Adipocyte (in vitro differentiated cells): ENCODE data around the gene SHOX.

Experiments
- DNase-seq: peaks from one replicate; pipeline ENCODE4 v3.0.0-alpha.2; 2015; ENCODE audit warnings: low read depth
- H3K27me3 ChIP-seq: replicated peaks from 2 replicates; pipeline ENCODE4 v1.7.0; 2013; ENCODE audit warnings: mild to moderate bottlenecking, low read length, moderate library complexity; ENCODE audit not compliant: control insufficient read depth, insufficient read depth
- H3K36me3 ChIP-seq: 2 replicates; pipeline ENCODE4 v1.7.0; 2013; ENCODE audit warnings: low read length, mild to moderate bottlenecking, moderate library complexity; ENCODE audit not compliant: control insufficient read depth, insufficient read depth, severe bottlenecking
- H3K4me1 ChIP-seq: 2 replicates; pipeline ENCODE4 v1.7.0; 2013; ENCODE audit warnings: mild to moderate bottlenecking, low read length, moderate library complexity; ENCODE audit not compliant: control insufficient read depth, insufficient read depth
- H3K4me3 ChIP-seq: 2 replicates; pipeline ENCODE4 v1.7.0; 2013; ENCODE audit warnings: mild to moderate bottlenecking, low read length, moderate library complexity
- H3K9ac ChIP-seq: 2 replicates; pipeline ENCODE4 v1.7.0; 2013; ENCODE audit warnings: mild to moderate bottlenecking, low read length, moderate library complexity
- H3K9me3 ChIP-seq: 2 replicates; pipeline ENCODE4 v1.7.0; 2013; ENCODE audit warnings: mild to moderate bottlenecking, low read length, moderate library complexity; ENCODE audit not compliant: control insufficient read depth

Gene SHOX

DNA sequence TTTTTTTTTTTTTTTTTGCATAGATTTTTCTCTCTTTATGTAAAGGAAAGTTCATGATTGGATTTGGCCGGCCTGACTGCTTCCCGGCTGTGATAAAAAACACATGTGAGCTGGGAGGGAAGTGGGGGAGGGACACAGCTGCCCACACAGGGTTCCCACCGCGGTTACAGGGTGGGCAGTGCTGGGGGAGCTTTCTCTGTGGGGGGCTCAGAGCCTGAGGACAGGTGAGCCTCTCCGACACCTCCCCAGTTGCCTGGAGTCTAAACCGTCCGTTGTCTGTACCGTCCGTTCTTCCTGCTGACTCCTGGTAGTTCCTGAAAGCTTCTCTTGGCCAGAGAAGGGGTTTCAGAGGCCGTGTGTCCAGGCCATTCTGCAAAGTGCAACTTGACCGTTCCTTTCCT lies 21.8 kb downstream of the SHOX start:
- no peak for DNase-seq
- Histone ChIP-seq H3K4me3 (no peak overlapping the region), H3K36me3 (no peaks in the 10 kb centered on the region), H3K27me3 (no peaks in the 10 kb centered on the region), H3K9ac (no peak overlapping the region), H3K9me3 (no peaks in the 10 kb centered on the region), H3K4me1 (no peaks in the 10 kb centered on the region)

DNA sequence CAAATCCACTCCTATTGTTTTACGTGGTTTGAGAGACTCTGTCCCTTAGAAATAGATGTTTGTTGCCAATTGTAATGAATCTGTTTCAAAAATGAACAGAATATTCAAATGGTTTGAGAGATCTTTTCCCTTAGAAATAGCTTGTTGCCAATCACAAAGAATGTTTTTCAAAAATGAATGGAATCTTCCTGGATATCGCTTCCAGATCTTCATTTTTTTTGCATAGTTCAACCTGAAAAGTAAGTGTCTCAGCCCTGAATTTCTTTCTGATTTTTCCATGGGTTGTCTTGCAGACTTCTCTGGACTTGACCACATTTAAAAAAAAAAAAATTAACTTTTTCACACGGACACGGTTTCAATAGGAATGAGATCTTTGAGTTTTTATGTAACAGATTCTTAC lies 22.7 kb downstream of the SHOX start:
- DNase-seq, result no peak
- H3K27me3 ChIP-seq, result no peaks in the 10 kb centered on the region
- H3K4me3 ChIP-seq, result no peak overlapping the region
- H3K9me3 ChIP-seq, result no peaks in the 10 kb centered on the region
- H3K4me1 ChIP-seq, result no peaks in the 10 kb centered on the region
- H3K9ac ChIP-seq, result no peak overlapping the region
- no peaks in the 10 kb centered on the region for H3K36me3 ChIP-seq

DNA sequence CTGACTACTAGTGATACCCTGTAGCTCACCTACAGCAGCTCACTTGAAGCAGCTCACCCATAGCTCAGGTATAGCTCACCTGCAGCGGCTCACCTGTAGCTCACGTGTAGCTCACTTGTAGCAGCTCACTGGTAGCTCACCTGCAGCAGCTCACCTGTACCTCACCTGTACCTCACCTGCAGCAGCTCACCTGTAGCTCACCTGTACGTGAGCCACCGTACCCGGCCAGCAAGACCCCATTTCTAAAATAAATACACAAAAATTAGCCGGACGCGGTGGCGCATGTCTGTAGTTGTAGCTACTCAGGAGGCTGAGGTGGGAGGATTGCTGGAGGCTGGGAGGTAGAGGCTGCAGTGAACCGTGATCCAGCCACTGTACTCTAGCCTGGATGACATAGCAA lies 30.6 kb downstream of the SHOX start:
- Histone ChIP-seq H3K27me3 (no peaks in the 10 kb centered on the region), H3K9me3 (no peaks in the 10 kb centered on the region), H3K4me3 (no peak overlapping the region), H3K36me3 (no peaks in the 10 kb centered on the region), H3K9ac (no peak overlapping the region), H3K4me1 (no peaks in the 10 kb centered on the region)
- no peak for DNase-seq

DNA sequence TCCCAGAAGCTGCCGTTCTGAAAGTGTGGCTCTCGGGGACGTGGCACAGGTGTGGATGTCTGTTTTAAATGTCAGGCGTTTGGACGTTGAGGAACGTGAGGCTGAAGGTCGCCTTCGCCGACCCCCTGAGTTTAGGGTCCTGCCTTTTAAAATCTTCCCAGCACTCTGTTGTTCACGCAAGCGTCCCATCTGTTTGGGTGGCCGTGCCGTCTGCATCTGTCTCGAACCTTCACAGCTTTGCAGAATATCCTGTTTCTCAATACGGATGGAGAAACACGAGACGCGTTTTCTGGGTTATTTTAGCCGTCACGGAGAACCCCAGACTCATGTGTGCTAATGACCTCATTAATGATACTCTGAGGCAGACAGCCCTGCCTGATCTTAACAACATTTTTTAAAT lies 31.5 kb downstream of the SHOX start:
- Histone ChIP-seq H3K9me3 (no peaks in the 10 kb centered on the region), H3K4me3 (no peak overlapping the region), H3K36me3 (no peaks in the 10 kb centered on the region), H3K4me1 (no peaks in the 10 kb centered on the region), H3K9ac (no peak overlapping the region), H3K27me3 (no peaks in the 10 kb centered on the region)
- DNase-seq, result no peak

DNA sequence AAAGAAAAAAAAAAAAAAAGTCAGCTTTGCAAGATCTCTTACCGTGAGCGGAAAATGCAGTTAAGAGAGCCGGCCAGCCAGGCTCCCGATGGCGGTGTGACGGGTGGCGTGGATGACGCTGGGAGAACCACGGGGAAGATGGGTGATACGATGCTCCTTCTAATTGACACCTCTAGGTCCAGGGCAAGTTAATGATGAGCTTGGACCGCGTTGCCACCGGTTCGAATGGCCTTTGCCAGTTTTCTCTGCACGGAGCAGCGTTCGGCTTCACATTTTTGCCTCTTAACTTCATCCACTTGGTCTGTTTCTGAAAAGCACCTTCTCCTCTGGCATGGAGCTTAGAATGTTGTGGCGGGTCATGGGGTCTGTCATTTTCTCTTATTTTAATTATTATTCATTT lies 33.2 kb downstream of the SHOX start:
- no peak overlapping the region for H3K9ac ChIP-seq
- H3K4me3 ChIP-seq, result no peak overlapping the region
- DNase-seq, result no peak
- H3K36me3 ChIP-seq, result no peaks in the 10 kb centered on the region
- no peaks in the 10 kb centered on the region for H3K27me3 ChIP-seq
- no peaks in the 10 kb centered on the region for H3K9me3 ChIP-seq
- H3K4me1 ChIP-seq, result no peaks in the 10 kb centered on the region

DNA sequence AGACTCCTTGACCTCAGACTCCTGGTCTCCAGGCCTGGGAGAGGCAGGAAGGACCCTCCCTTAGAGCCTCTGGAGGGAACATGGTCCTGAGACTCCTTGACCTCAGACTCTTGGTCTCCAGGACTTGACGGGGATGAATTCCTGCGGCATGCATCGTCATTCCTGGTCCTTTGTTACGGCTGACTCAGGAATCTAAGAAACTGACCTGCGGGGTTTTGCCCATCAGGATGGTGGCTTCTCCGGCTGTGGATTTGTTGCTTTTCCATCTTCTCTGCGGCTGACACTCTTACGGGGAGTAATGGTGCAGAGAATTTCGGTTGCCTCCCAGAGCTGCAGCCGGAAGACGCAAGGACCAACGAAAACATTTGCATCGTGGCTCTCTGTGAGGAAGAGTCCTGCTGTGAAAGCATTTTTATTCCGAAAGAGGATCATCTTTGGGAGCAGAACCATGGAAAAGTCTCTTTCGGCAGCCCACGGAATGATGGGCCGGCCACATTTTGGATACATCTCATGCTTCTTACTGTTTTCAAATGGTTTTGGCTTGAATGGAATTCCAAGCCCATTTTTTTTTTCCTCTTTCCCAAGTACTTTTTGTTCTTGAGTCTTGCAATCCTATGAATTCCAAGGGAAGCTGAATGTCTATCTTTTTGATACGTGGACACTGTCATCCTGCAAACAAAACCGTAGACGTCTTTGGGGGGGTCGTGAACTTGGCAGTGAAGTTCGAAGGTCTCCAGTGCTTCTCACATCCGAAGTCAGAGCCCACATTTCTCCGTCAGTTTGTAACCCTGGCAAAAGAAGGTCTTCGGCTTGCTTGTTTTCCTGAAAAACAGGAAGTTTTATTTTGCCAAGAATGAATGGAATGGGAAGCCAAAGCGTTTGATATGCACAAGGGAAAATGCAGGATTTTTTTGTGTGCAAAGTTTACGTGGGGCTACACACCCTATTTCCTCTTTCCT lies 36.5 kb downstream of the SHOX start:
- Histone ChIP-seq H3K9me3 (no peaks in the 10 kb centered on the region), H3K36me3 (no peaks in the 10 kb centered on the region), H3K9ac (no peak overlapping the region), H3K27me3 (no peaks in the 10 kb centered on the region), H3K4me3 (peak overlapping the region; percentile 23), H3K4me1 (no peaks in the 10 kb centered on the region)
- DNase-seq, result no peak

DNA sequence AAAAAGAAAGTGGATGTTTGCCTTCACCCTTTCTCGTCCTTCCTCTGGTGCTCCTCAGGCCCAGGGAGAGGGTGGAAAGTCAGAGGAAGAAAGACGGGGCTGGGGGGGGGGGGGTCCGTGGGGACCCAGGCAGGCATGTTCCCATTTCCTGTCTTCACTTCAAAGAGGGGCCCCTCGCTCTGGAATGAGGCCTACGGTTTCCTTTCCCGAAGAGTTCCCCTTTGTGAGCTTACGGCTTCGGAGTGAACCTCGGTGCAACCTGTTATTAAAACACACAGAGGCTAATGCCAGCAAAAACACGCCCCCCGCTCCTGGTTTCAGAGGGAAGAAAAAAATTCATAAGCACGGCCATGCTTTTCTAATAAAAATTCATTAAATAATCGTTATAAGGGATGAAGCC lies 40.1 kb downstream of the SHOX start:
- H3K4me3 ChIP-seq, result no peak overlapping the region
- no peaks in the 10 kb centered on the region for H3K27me3 ChIP-seq
- H3K36me3 ChIP-seq, result no peaks in the 10 kb centered on the region
- no peaks in the 10 kb centered on the region for H3K9me3 ChIP-seq
- H3K4me1 ChIP-seq, result no peaks in the 10 kb centered on the region
- no peak overlapping the region for H3K9ac ChIP-seq
- no peak for DNase-seq

DNA sequence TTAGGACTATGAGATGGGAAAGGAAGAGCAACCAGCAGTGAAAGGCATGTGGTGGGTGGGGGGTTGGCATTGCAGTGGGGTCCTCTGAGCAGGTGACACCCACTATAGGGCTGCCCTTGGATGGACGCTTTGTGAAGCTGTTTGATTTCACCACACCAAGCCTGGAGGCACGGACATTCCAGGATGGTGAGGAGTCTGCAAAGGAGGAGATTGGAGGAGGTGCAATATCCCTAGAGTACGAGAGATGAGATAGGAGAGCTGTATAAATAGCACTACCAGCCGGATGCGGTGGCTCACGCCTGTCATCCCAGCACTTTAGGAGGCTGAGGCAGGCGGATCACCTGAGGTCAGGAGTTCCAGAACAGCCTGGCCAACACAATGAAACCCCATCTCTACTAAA lies 42.3 kb downstream of the SHOX start:
- H3K4me3 ChIP-seq, result no peak overlapping the region
- H3K4me1 ChIP-seq, result no peaks in the 10 kb centered on the region
- DNase-seq, result no peak

DNA sequence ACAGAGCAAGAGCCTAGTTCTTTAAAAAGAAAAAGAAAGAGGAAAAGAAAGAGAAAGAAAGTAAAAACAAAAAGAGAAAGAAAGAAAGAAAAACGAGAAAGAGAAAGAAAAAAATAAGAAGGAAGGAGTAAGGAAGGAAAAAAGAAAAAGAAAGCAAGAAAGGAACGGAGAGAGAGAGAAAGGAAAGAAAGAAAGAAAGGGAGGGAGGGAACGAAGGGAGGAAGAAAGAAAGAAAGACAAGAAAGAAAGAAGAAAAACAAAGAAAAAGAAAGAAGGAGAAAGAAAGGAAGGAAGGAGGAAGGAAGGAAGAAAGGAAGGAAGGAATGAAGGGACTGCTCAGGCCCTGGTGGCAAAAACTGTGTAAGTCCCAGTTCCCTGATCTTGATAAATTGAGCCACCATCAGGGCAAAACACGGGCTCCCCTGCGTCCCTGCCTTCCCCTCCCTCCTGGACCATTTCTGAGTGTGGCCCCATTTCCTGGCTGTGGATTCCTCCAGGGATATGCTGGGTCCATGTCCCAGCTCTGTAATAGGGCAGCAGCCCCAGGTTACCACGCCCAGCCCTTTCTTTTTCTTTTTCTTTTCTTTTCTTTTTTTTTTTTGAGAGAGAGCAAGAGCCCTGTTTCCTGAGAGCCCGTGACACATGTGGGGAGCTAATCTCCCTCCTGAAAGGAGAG lies 44.8 kb downstream of the SHOX start:
- no peak overlapping the region for H3K9ac ChIP-seq
- no peaks in the 10 kb centered on the region for H3K36me3 ChIP-seq
- H3K4me3 ChIP-seq, result no peak overlapping the region
- H3K4me1 ChIP-seq, result no peaks in the 10 kb centered on the region
- H3K27me3 ChIP-seq, result no peaks in the 10 kb centered on the region
- no peaks in the 10 kb centered on the region for H3K9me3 ChIP-seq
- no peak for DNase-seq

More for the DNA sequence above, 42.3 kb downstream of the SHOX start:
- Histone ChIP-seq H3K36me3 (no peaks in the 10 kb centered on the region), H3K9me3 (no peaks in the 10 kb centered on the region), H3K9ac (no peak overlapping the region), H3K27me3 (no peaks in the 10 kb centered on the region)

DNA sequence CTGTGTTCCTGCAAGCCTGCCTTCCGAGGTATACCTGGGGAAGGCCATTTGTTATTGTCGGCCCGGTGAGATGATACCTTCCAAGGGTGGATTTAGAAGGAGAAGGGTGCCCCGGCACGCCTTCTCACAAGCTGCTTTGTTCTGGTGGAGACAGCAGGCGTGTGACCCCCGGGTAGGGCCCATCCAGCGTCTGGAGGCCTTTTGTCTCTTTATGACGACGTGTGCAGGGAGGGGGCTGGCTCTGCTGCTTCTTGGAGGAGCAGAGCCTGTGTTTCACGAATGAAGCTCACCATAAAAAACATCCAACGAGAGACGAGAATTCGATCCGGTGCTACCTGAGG lies 45.3 kb downstream of the SHOX start:
- no peaks in the 10 kb centered on the region for H3K27me3 ChIP-seq
- no peak for DNase-seq
- no peak overlapping the region for H3K9ac ChIP-seq
- no peaks in the 10 kb centered on the region for H3K9me3 ChIP-seq
- H3K36me3 ChIP-seq, result no peaks in the 10 kb centered on the region
- H3K4me3 ChIP-seq, result no peak overlapping the region
- H3K4me1 ChIP-seq, result no peaks in the 10 kb centered on the region

DNA sequence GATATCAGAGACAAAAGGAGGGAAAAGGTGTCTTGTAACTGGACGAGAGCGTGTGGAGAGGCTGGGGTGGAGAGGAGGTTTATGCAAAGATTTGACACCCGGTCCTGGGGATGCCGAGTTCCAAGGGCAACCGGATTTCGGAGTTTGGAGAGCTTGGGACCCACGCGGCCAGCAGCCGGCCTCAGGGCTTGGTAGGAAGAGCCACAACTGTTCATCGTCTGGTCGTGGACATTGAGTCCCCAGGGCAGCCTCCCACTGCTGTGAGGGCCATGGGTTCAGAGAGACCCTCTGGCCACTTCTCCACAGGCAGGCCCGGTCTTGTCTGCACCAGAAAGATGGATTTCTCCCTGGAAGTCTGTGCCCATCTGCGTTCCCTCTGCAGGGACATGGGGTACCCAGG lies 46.8 kb downstream of the SHOX start:
- H3K27me3 ChIP-seq, result no peaks in the 10 kb centered on the region
- H3K9ac ChIP-seq, result no peak overlapping the region
- no peaks in the 10 kb centered on the region for H3K4me1 ChIP-seq
- no peak for DNase-seq
- H3K9me3 ChIP-seq, result no peaks in the 10 kb centered on the region
- no peak overlapping the region for H3K4me3 ChIP-seq
- no peaks in the 10 kb centered on the region for H3K36me3 ChIP-seq
